ENCODE measurements around the gene VSIG10L2. TPM values are rescaled to one million over a fixed set of nuclear protein-coding genes. Genes with fewer than 3 reads are reported as not detected.

VSIG10L2 gene
- total RNA-seq, 2 donors from 2014 or later = not detected

GRCh38 chr11:125947419-125948277 lies 1.8 kb downstream of the VSIG10L2 start:
- H3K36me3 ChIP-seq = no peaks in the 10 kb centered on the region
- no peaks in the 10 kb centered on the region for H3K27me3 ChIP-seq
- peak; percentile 52 for DNase-seq (ENCODE audit: low spot score)
- H3K27ac ChIP-seq = no peak overlapping the region
- H3K4me1 ChIP-seq = peaks cover 0 to 17% of the 10 kb centered on the region in 2 donors
- no peaks in the 10 kb centered on the region for H3K9me3 ChIP-seq
- no peak overlapping the region for H3K4me3 ChIP-seq
- no peak for TF ChIP-seq CTCF (IDR thresholded peaks at IDR 0.05)

GRCh38 chr11:125948278-125949051 lies 2.6 kb downstream of the VSIG10L2 start:
- DNase-seq (ENCODE audit: low spot score) = peak; percentile 52
- H3K4me3 ChIP-seq = no peak overlapping the region
- no peaks in the 10 kb centered on the region for H3K27me3 ChIP-seq
- no peak for TF ChIP-seq CTCF (IDR thresholded peaks at IDR 0.05)
- H3K4me1 ChIP-seq = peaks cover 0 to 17% of the 10 kb centered on the region in 2 donors
- no peak overlapping the region for H3K27ac ChIP-seq
- H3K9me3 ChIP-seq = no peaks in the 10 kb centered on the region
- H3K36me3 ChIP-seq = no peaks in the 10 kb centered on the region

- no peaks in the 10 kb centered on the region for H3K36me3 ChIP-seq
- H3K4me3 ChIP-seq = no peak overlapping the region
- no peak for TF ChIP-seq CTCF (IDR thresholded peaks at IDR 0.05)
- H3K9me3 ChIP-seq = no peaks in the 10 kb centered on the region
- peaks cover 0 to 17% of the 10 kb centered on the region in 2 donors for H3K4me1 ChIP-seq
- no peak overlapping the region for H3K27ac ChIP-seq
- no peaks in the 10 kb centered on the region for H3K27me3 ChIP-seq
- DNase-seq (ENCODE audit: low spot score) = peak; percentile 51
Measured at GRCh38 chr11:125949271-125950177, 3.7 kb downstream of the VSIG10L2 start.

- H3K27ac ChIP-seq = no peak overlapping the region
- H3K4me3 ChIP-seq = no peak overlapping the region
- H3K9me3 ChIP-seq = no peaks in the 10 kb centered on the region
- TF ChIP-seq CTCF (IDR thresholded peaks at IDR 0.05) = no peak
- no peaks in the 10 kb centered on the region for H3K27me3 ChIP-seq
- H3K36me3 ChIP-seq = no peaks in the 10 kb centered on the region
- peak; percentile 56 for DNase-seq (ENCODE audit: low spot score)
- peaks cover 0 to 17% of the 10 kb centered on the region in 2 donors for H3K4me1 ChIP-seq
Measured at GRCh38 chr11:125950178-125950490, 4.3 kb downstream of the VSIG10L2 start.

Measured in right atrium auricular region (tissue), 2 donors.